Measurements from ENCODE around the gene TMOD3.
A peak's percentile ranks its signal among the peaks of the same experiment; 100 is the strongest.

Gene TMOD3

GRCh38 chr15:51924156-51925068, 95.0 kb downstream of the TMOD3 start:
- H3K27ac ChIP-seq = peak overlapping the region; percentile 86
- TF ChIP-seq, protein P1, sequence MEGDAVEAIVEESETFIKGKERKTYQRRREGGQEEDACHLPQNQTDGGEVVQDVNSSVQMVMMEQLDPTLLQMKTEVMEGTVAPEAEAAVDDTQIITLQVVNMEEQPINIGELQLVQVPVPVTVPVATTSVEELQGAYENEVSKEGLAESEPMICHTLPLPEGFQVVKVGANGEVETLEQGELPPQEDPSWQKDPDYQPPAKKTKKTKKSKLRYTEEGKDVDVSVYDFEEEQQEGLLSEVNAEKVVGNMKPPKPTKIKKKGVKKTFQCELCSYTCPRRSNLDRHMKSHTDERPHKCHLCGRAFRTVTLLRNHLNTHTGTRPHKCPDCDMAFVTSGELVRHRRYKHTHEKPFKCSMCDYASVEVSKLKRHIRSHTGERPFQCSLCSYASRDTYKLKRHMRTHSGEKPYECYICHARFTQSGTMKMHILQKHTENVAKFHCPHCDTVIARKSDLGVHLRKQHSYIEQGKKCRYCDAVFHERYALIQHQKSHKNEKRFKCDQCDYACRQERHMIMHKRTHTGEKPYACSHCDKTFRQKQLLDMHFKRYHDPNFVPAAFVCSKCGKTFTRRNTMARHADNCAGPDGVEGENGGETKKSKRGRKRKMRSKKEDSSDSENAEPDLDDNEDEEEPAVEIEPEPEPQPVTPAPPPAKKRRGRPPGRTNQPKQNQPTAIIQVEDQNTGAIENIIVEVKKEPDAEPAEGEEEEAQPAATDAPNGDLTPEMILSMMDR (conservative IDR thresholded peaks at IDR 0.05) = no peak

DNA sequence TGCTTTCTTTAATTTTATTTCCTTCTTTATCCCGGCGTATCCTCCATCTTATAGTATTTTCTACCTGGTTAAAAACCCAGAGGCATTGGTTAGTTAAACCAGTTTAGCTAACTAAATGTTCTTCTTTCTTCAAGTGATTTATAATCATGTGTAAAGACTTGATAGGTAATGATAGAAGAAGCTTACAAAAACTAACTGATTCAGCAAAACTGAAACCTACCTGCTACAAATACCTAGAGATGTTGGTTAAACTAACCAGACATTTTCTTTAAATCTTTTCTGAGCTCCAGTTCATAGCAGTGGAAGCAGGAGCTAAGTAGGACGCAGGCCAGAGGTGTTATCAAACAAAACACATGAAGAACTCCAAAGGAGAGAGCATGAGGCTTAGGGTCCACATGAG, 97.4 kb downstream of the TMOD3 start:
- no peak overlapping the region for H3K27ac ChIP-seq
- TF ChIP-seq, protein P1 (conservative IDR thresholded peaks at IDR 0.05) = no peak

DNA sequence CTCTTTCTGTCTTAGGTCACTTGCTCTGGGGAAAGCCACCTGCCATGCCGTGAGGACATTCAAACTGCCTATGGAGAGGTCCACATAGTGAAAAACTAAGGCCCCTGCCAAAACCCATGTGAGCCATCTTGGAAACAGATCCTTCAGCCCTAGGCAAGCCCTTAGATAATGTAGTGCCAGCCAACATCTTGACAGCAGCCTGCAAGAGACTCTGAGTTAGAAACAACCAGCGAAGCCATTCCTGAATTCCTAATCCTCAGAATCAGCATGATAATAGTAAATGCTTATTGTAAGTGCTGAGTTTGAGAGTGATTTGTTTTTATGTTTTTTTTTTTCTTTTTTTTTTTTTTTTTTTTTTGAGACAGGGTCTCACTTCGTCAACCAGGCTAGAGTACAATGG, 101.6 kb downstream of the TMOD3 start:
- TF ChIP-seq, protein P1 (conservative IDR thresholded peaks at IDR 0.05) = no peak
- H3K27ac ChIP-seq = no peak overlapping the region

DNA sequence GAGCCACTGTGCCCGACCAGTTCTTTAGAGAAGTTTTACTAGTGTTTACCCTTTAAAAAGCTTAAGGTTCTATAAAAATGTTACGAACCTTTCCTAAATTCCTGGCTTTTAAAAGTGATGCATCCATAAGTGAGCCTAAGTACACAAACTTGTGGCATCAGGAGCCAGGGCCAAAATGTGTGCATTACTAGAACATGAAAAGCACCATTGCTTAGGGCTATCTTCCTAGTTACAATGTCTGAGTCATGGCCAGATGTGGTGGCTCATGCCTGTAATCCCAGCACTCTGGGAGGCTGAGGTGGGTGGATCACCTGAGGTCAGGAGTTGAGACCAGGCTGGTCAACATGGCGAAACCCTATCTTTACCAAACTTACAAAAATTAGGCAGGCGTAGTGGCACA, 102.2 kb downstream of the TMOD3 start:
- H3K27ac ChIP-seq = no peak overlapping the region
- TF ChIP-seq, protein P1 (conservative IDR thresholded peaks at IDR 0.05) = no peak

- peak overlapping the region; percentile 22; the same call in 1 of the 2 replicates for H3K27ac ChIP-seq
- TF ChIP-seq, protein P1 (conservative IDR thresholded peaks at IDR 0.05) = no peak
Measured at GRCh38 chr15:51932161-51932560, 102.7 kb downstream of the TMOD3 start.

DNA sequence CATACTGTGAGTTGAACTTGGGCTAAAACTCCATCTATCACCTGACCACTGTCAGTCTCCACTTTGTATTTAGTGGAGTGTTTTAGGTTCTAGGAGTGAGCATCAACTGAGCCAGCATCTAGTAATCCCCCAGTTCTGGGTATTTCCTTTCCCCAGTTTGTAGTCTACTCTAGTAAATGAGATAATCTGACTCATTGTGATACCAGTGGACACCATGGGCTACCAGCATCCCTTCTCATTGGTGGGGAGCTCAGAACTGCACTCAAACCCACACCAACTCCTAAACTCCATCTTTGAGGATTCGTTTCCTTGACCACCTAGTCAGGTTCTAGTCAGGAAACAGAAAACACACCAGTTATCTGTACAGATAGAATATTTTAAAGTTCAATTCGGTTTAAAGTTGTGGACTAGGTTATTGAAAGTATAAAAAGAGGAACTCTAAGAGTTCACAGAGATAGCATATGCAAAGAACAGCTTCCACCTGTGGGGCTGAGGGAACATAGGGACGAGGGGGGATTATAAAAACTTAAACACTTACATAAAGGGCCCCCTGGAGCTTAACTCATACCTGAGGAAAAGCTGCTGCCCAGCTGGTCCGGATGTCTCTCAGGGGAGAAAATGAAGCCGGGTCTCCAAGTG, 106.1 kb downstream of the TMOD3 start:
- TF ChIP-seq, protein P1 (conservative IDR thresholded peaks at IDR 0.05) = no peak
- H3K27ac ChIP-seq = no peak overlapping the region

GRCh38 chr15:51936105-51936478, 106.6 kb downstream of the TMOD3 start:
- H3K27ac ChIP-seq = no peak overlapping the region
- TF ChIP-seq, protein P1 (conservative IDR thresholded peaks at IDR 0.05) = no peak

Data from VCaP (cell line).